Subcutaneous adipose tissue (tissue), 4 donors: Measurements from ENCODE around the gene XYLT1. TPM values are rescaled to one million over a fixed set of nuclear protein-coding genes. Genes with fewer than 3 reads are reported as not detected.

ENCODE experiments used
- CTCF ChIP-seq: fragments of 450-650 bp; IDR thresholded peaks from one replicate; pipeline ENCODE4 v1.5.1; 2016; ENCODE audit warnings: low read depth, mild to moderate bottlenecking, control low read depth, antibody characterized with exemption, moderate library complexity
- total RNA-seq, 4 donors: library from RNA; depleted of rRNA; stranded (reverse); fragments of >200 nt; gene quantifications; one replicate each; pipeline ENCODE4 v1.1.0, GENCODE V29; 2016

XYLT1 gene
- total RNA-seq, 4 donors from 2014 or later, result 21.7 to 27.5 (median 26.1) TPM

GRCh38 chr16:17244872-17245551 lies 225.7 kb downstream of the XYLT1 start:
- no peak for TF ChIP-seq CTCF

- TF ChIP-seq CTCF, result no peak
Observed at GRCh38 chr16:17241264-17241835, 229.4 kb downstream of the XYLT1 start.

GRCh38 chr16:17238285-17239028 lies 232.3 kb downstream of the XYLT1 start:
- no peak for TF ChIP-seq CTCF

- TF ChIP-seq CTCF, result no peak
Observed at GRCh38 chr16:17237350-17237944, 233.3 kb downstream of the XYLT1 start.

GRCh38 chr16:17235147-17235815 lies 235.5 kb downstream of the XYLT1 start:
- TF ChIP-seq CTCF, result no peak

GRCh38 chr16:17233318-17234002 lies 237.3 kb downstream of the XYLT1 start:
- no peak for TF ChIP-seq CTCF
